ENCODE measurements around the gene OR8S1. TPM values are rescaled to one million over a fixed set of nuclear protein-coding genes. Genes with fewer than 3 reads are reported as not detected.

OR8S1 gene
- total RNA-seq, 1 experiment from 2014 or later: not detected

DNA sequence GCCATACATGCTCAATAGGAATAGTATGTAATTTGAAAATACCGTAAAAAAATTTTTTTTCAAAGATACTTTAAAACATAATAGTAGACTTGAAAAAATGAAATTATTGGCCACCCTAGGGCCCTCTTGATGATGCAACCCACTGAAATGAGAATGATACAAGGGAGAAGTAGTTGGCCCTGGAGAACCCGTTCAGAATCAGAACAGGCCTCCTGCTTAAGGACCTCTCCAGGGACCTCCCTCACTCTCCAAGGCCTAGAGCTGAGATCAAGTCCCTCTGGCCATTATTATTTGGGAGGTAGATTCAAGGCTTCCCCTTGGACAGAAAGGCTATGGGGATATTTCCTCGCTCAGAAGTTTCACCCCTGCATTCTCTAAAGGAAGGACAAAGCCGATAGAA lies 32.5 kb downstream of the OR8S1 start:
- no TSS peak for BruUV-seq (replicated peaks)
- peaks cover 4% of the 10 kb centered on the region for H3K27me3 Mint-ChIP-seq (ENCODE audit: insufficient read depth, unreplicated experiment)

DNA sequence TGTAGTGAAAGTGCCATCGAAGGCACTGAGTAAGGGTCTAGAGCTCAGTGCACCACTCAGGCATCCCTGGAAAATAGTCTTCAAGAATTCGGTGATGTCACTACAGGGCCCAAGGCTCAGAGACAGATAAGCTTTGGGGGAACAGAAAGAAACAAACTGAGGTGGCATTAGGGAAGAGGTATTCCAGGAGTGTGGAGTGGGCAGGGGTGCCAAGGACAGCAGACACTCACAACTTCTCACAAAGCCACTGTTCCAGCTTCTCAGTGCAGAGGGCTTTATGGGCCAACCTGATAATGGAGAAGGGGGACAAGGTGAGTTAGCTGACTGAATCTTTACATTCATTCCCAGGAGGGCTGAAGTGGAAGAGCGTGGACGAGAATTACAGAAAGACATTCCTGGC lies 42.3 kb downstream of the OR8S1 start:
- no peak overlapping the region for H3K27ac Mint-ChIP-seq (ENCODE audit: low read depth, unreplicated experiment)
- no peak overlapping the region for H3K4me3 Mint-ChIP-seq (ENCODE audit: unreplicated experiment)
- H3K9me3 Mint-ChIP-seq (ENCODE audit: unreplicated experiment): no peaks in the 10 kb centered on the region
- no peaks in the 10 kb centered on the region for H3K4me1 Mint-ChIP-seq (ENCODE audit: insufficient read depth, unreplicated experiment)
- CTCF ChIA-PET: interaction anchor here (1.3 kb wide), 1 partner anchor 50 kb away, joined by 4 read pairs; no protein-coding TSS in a partner anchor
- peaks cover 51% of the 10 kb centered on the region for H3K27me3 Mint-ChIP-seq (ENCODE audit: insufficient read depth, unreplicated experiment)
- TF ChIP-seq, protein P1, sequence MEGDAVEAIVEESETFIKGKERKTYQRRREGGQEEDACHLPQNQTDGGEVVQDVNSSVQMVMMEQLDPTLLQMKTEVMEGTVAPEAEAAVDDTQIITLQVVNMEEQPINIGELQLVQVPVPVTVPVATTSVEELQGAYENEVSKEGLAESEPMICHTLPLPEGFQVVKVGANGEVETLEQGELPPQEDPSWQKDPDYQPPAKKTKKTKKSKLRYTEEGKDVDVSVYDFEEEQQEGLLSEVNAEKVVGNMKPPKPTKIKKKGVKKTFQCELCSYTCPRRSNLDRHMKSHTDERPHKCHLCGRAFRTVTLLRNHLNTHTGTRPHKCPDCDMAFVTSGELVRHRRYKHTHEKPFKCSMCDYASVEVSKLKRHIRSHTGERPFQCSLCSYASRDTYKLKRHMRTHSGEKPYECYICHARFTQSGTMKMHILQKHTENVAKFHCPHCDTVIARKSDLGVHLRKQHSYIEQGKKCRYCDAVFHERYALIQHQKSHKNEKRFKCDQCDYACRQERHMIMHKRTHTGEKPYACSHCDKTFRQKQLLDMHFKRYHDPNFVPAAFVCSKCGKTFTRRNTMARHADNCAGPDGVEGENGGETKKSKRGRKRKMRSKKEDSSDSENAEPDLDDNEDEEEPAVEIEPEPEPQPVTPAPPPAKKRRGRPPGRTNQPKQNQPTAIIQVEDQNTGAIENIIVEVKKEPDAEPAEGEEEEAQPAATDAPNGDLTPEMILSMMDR (IDR thresholded peaks at IDR 0.05; ENCODE audit: unreplicated experiment): no peak
- POLR2A ChIA-PET: no interaction called here
- intact Hi-C loops (cut with micrococcal nuclease): loop anchor here (10.0 kb wide), 1 partner anchor 153 kb away; no protein-coding TSS in a partner anchor
- H3K36me3 Mint-ChIP-seq (ENCODE audit: insufficient read depth, unreplicated experiment): no peaks in the 10 kb centered on the region
- DNase-seq (ENCODE audit: unreplicated experiment): no peak
- BruUV-seq (replicated peaks): no TSS peak

More for the DNA sequence above, 32.5 kb downstream of the OR8S1 start:
- POLR2A ChIA-PET: no interaction called here
- intact Hi-C loops (cut with micrococcal nuclease): no loop called here
- DNase-seq (ENCODE audit: unreplicated experiment): no peak
- H3K4me3 Mint-ChIP-seq (ENCODE audit: unreplicated experiment): no peak overlapping the region
- no peaks in the 10 kb centered on the region for H3K4me1 Mint-ChIP-seq (ENCODE audit: insufficient read depth, unreplicated experiment)
- CTCF ChIA-PET: no interaction called here
- TF ChIP-seq, protein P1 (IDR thresholded peaks at IDR 0.05; ENCODE audit: unreplicated experiment): no peak
- H3K36me3 Mint-ChIP-seq (ENCODE audit: insufficient read depth, unreplicated experiment): no peaks in the 10 kb centered on the region
- no peaks in the 10 kb centered on the region for H3K9me3 Mint-ChIP-seq (ENCODE audit: unreplicated experiment)
- no peak overlapping the region for H3K27ac Mint-ChIP-seq (ENCODE audit: low read depth, unreplicated experiment)

DNA sequence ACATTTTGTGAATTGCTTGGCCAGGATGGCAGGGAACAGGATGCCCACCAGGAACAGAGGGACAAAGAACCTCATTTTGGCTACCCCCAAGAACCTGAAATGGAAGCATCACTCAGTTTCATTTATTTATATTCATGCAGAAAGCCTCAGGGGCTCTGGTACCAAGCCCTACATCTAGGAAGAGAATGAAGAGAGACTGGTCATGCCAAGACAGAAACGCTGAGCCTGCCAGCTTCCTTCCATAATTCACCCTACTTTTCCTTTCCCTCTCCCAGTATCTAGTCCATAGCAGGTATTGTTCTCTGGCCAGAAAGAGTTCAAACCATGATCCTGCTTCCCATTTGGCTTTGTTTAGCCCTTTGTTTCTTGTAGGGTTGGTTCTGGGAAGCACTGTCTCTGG lies 44.5 kb downstream of the OR8S1 start, which contains the start of gene LALBA:
Gene LALBA (minus strand): TSS at position 101 of the 400 bp plus-strand sequence. CDS start 26 bp downstream, at position 75.
- no peaks in the 10 kb centered on the region for H3K36me3 Mint-ChIP-seq (ENCODE audit: insufficient read depth, unreplicated experiment)
- no peak within 1 kb of the TSS for H3K4me3 Mint-ChIP-seq (ENCODE audit: unreplicated experiment)
- CTCF ChIA-PET: interaction anchor here (0.5 kb wide), 1 partner anchor 24 kb away, joined by 3 read pairs; no protein-coding TSS in a partner anchor
- H3K27ac Mint-ChIP-seq (ENCODE audit: low read depth, unreplicated experiment): no peak within 1 kb of the TSS
- peaks cover 66% of the 10 kb centered on the region for H3K27me3 Mint-ChIP-seq (ENCODE audit: insufficient read depth, unreplicated experiment)
- POLR2A ChIA-PET: no interaction called here
- intact Hi-C loops (cut with micrococcal nuclease): loop anchor here (10.0 kb wide), 1 partner anchor 155 kb away; no protein-coding TSS in a partner anchor
- no peaks in the 10 kb centered on the region for H3K4me1 Mint-ChIP-seq (ENCODE audit: insufficient read depth, unreplicated experiment)
- TF ChIP-seq, protein P1 (IDR thresholded peaks at IDR 0.05; ENCODE audit: unreplicated experiment): no peak
- BruUV-seq (replicated peaks): no TSS peak
- DNase-seq (ENCODE audit: unreplicated experiment): no peak
- H3K9me3 Mint-ChIP-seq (ENCODE audit: unreplicated experiment): no peaks in the 10 kb centered on the region

DNA sequence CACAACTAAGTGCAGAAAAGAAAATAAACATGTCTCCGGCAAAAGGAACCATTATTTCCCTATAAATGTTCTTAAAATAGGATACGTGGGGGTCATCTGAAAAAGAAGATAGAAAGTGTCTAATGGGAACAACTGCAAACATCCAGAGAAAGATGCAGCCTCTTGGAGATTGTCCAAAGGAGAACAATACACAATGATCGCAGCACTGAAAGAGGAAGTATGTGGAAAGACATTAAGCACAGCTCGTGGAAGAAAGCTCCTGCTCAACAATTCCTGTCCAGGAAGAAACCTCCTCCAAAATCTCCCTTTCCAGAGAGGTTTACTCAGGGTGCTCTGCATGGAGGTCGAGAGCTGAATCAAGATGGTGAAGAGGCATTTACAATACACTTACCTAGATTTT lies 46.9 kb downstream of the OR8S1 start:
- intact Hi-C loops (cut with micrococcal nuclease): no loop called here
- POLR2A ChIA-PET: no interaction called here
- no peaks in the 10 kb centered on the region for H3K4me1 Mint-ChIP-seq (ENCODE audit: insufficient read depth, unreplicated experiment)
- TF ChIP-seq, protein P1 (IDR thresholded peaks at IDR 0.05; ENCODE audit: unreplicated experiment): no peak
- BruUV-seq (replicated peaks): no TSS peak
- CTCF ChIA-PET: interaction anchor here (2.6 kb wide), 1 partner anchor 46 kb away, joined by 6 read pairs; no protein-coding TSS in a partner anchor
- no peak overlapping the region for H3K4me3 Mint-ChIP-seq (ENCODE audit: unreplicated experiment)
- H3K36me3 Mint-ChIP-seq (ENCODE audit: insufficient read depth, unreplicated experiment): no peaks in the 10 kb centered on the region
- peak; percentile 1 for DNase-seq (ENCODE audit: unreplicated experiment)
- no peak overlapping the region for H3K27ac Mint-ChIP-seq (ENCODE audit: low read depth, unreplicated experiment)
- no peaks in the 10 kb centered on the region for H3K9me3 Mint-ChIP-seq (ENCODE audit: unreplicated experiment)
- peaks cover 60% of the 10 kb centered on the region for H3K27me3 Mint-ChIP-seq (ENCODE audit: insufficient read depth, unreplicated experiment)

Other genes with a start within 250 kb of the OR8S1 start
- gene ZNF641, start 174.7 kb upstream of the OR8S1 start, total RNA-seq (2022): 10.0 and 12.0 TPM in 2 replicates
- not detected in 2 replicates for gene ANP32D, start 53.1 kb upstream of the OR8S1 start, total RNA-seq (2022)
- gene C12orf54, start 43.1 kb upstream of the OR8S1 start, total RNA-seq (2022): 1.5 and 1.9 TPM in 2 replicates
- gene LALBA, start 44.4 kb downstream of the OR8S1 start, total RNA-seq (2022): not detected in 2 replicates
- 35.3 and 44.2 TPM in 2 replicates for gene KANSL2, start 156.6 kb downstream of the OR8S1 start, total RNA-seq (2022)
- gene CCNT1, start 191.1 kb downstream of the OR8S1 start, total RNA-seq (2022): 54.3 and 55.1 TPM in 2 replicates